HG03460 (cell line): ENCODE measurements around the gene LSR.

Source experiments
- ATAC-seq: cut with Tn5 transposase; IDR thresholded peaks from one replicate; pipeline ENCODE4 v1.9.1; 2021; ENCODE audit not compliant: unreplicated experiment

Gene LSR

DNA sequence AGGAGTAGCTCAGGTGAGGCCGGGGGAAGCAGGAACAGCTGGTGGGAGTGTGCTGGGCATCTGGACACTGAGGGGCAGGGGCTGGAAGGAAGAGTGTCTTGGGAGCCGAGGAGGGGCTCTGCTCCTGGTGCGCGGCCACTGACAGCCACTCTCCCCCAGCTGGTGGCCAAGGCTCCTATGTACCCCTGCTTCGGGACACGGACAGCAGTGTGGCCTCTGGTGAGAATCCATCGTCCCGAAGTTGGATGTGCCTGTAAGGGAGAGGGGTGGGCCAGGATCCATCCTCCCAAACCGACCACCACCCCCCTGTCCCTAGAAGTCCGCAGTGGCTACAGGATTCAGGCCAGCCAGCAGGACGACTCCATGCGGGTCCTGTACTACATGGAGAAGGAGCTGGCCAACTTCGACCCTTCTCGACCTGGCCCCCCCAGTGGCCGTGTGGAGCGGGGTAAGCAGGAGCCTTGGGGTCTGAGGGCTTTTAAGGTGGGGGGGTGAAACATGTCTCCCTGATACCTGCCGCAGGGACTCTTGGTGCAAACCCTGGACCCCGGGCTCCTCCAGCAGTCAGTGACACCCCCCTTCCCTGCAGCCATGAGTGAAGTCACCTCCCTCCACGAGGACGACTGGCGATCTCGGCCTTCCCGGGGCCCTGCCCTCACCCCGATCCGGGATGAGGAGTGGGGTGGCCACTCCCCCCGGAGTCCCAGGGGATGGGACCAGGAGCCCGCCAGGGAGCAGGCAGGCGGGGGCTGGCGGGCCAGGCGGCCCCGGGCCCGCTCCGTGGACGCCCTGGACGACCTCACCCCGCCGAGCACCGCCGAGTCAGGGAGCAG, 17.9 kb downstream of the LSR start:
- ATAC-seq: no peak

DNA sequence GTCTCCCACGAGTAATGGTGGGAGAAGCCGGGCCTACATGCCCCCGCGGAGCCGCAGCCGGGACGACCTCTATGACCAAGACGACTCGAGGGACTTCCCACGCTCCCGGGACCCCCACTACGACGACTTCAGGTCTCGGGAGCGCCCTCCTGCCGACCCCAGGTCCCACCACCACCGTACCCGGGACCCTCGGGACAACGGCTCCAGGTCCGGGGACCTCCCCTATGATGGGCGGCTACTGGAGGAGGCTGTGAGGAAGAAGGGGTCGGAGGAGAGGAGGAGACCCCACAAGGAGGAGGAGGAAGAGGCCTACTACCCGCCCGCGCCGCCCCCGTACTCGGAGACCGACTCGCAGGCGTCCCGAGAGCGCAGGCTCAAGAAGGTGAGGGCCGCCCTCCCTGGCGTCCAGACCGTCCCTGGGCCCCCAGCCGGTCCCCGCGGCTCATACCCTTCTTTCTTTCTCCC, 18.6 kb downstream of the LSR start:
- ATAC-seq: no peak

- ATAC-seq: peak; percentile 37
Observed at GRCh38 chr19:35267818-35268535, 19.2 kb downstream of the LSR start.

DNA sequence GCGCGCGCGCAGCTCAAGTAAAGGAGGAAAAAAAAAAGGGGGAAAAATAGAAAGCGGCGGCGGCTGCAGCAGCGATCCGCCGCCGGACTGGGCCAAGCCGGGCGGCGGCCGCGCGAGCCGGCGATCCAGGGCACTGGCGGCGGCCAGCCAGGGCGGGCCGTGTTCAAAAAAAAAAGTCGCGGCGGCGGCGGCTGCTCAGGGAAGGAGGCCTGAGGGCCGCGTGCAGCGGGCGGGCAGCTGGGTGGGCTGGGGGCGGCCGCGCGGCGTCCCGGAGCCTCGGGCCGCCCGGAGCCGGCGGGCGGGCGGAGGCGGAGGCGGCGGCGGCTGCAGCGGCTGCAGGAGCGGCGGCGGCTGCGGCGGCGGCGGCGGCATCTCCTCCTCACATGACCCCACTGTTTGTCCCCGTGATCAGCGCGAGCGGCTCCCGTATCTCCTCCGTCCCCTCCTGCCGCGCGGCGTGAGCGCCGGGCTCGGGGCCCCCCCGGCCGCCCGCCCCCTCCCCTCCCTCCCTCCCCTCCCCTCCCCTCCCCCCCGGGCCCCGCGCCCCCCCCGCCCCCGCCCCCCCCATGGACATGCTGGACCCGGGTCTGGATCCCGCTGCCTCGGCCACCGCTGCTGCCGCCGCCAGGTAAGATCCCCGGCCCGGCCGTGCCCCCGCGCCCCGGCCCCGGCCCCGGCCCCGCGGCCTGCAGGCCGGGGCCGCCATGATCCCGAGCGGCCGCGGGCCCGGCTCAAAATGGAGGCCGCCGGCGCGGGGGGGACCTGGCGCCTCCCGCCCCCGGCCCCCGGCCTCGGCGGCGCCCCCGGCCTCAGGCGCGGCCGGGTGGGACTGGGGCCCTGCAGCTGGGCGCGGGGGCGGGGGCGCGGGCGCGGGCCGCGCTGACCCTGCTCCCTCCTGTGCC, 20.0 kb downstream of the LSR start, which contains the start of gene USF2:
Gene USF2, plus strand, starts transcription at position 427 of the 902 bp plus-strand sequence. Its CDS starts 140 bp downstream, at position 567.
- peak; percentile 23 for ATAC-seq

GRCh38 chr19:35269438-35270117, 20.8 kb downstream of the LSR start:
- peak; percentile 56 for ATAC-seq

DNA sequence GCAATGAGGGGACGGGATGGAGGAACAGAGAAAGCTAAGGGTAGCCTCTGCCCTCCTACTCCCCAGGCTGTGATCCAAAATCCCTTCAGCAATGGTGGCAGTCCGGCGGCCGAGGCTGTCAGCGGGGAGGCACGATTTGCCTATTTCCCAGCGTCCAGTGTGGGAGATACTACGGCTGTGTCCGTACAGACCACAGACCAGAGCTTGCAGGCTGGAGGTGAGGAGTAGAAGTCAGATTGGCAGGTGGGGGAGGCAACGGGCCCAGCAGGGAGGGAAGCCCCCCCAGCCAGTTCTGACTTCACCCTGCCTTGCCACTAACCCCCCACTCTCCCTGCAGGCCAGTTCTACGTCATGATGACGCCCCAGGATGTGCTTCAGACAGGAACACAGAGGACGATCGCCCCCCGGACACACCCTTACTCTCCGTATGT, 21.6 kb downstream of the LSR start:
- ATAC-seq: no peak

DNA sequence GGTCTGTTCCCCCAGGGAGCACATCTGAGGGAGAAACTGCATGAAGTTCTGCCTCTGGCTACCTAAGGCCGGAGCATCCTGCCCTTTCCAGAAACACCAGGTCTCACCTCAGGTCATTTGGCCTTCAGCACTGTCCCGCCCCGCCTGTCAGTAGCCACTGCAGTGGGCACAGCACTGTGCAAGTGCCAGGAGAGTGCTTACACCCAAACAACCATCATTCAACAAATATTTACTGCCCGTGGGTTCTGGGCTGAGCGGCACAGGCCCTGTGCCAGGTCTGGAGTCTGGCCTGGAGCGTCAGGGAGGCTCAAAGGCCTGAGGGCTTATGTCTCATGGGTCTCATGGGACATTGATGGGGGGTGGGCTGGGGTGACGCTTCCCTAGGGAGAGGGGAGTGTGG, 22.7 kb downstream of the LSR start:
- ATAC-seq: no peak

- no peak for ATAC-seq
Observed at GRCh38 chr19:35272122-35272719, 23.4 kb downstream of the LSR start.

DNA sequence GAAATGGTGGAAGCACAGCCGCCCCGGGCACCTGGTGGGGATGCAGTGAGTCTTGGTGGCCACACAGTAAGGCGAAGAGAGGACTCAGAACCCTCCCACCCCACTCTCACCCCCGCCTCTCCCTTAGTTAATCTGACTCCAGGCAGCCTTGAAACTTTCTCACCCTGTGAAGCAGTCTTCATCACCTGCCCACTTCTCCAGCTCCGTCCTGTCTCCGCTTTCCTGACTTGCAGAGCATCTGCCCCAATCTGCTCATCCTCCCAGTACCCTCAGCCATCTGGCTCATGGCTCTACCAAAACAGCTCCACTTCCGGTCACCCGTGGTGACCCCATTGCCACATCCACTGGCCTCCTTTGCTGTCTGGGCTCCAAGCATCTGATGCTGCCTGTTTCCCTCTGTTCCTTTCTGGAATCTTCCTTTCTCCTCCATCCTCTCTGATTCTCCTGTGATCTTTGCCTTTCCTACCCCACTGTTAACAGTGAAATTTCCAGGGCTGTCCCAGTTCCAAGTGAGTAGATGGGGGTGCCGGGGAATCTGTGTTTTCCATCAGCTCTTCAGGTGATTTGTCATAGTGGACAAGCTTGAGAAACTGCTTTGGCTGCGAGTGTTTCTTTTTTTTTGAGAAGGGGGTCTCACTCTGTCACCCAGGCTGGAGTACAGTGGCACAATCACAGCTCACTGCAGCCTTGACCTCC, 24.3 kb downstream of the LSR start:
- ATAC-seq: no peak

GRCh38 chr19:35273686-35274259, 25.0 kb downstream of the LSR start:
- ATAC-seq: no peak

- ATAC-seq: no peak
Observed at GRCh38 chr19:35274323-35274722, 25.5 kb downstream of the LSR start.

GRCh38 chr19:35276706-35277281, 28.0 kb downstream of the LSR start:
- no peak for ATAC-seq

DNA sequence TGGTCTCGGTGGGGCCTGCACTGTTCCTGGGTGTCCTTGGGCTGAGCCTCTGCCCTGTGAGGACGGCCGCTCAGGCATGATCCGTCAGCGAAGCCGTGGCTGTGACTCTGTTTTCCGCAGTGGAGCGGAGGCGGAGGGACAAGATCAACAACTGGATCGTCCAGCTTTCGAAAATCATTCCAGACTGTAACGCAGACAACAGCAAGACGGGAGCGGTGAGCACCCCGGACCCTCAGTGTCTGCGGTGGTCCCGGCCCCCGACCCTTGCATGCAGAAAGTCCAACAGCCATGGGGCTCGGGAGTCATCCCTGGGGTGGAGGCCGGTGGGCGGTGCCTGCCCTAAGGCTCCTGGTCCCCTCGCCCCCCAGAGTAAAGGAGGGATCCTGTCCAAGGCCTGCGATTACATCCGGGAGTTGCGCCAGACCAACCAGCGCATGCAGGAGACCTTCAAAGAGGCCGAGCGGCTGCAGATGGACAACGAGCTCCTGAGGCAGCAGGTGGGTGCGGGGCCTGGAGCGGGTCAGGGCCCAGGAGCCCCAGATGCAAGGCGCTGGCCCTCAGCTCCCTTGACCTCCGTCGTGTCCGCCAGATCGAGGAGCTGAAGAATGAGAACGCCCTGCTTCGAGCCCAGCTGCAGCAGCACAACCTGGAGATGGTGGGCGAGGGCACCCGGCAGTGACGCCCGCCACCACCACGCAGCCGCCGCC, 29.9 kb downstream of the LSR start:
- ATAC-seq: no peak

DNA sequence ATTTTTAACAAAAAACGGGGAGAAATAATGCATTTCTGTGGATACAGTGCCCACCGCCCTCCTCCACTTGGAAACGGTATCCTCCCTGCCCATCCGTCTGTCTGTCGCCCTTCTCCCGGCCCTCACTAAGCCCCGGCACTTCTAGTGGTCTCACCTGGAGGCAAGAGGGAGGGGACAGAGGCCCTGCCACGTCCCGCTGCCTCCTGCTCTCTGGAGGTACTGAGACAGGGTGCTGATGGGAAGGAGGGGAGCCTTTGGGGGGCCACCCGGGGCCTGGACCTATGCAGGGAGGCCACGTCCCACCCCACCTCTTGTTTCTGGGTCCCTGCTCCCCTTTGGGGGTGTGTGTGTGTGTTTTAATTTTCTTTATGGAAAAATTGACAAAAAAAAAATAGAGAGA, 30.6 kb downstream of the LSR start:
- no peak for ATAC-seq

- ATAC-seq: no peak
Observed at GRCh38 chr19:35279985-35280821, 31.4 kb downstream of the LSR start.

DNA sequence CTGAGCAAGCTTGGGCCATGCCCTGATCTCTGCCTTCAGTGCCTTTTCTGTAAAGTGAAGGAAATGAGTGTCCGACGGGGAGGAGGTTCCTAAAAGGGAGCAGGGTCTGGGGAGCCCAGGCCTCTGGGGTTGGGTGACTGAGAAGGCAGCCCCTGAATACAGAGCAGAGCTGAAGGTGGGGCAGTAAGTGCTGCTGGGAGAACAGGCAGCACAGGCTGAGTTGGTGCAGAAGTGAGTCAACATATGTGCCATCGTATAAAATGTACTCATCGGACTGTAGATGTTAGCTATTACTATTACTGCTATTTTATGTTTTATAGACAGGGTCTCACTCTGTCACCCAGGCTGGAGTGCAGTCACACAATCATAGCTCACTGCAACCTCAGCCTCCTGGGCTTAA, 32.5 kb downstream of the LSR start:
- ATAC-seq: no peak
